HepG2 (cell line): Measurements from ENCODE around the gene TSPAN31. TPM values are rescaled to one million over a fixed set of nuclear protein-coding genes. Genes with fewer than 3 reads are reported as not detected.

ENCODE experiments used
- ATAC-seq: fragments of 200-7000 bp; cut with Tn5 transposase; 3 replicates; pipeline ENCODE4 v1.9.1; 2020; ENCODE audit warnings: mild to moderate bottlenecking, moderate library complexity
- BruUV-seq: library from RNA; stranded (reverse); fragments of 400-500 nt; replicated peaks from 2 replicates; lab custom pipeline; 2021; lab: Mats Ljungman, UMichigan
- CTCF ChIA-PET: fragments of 300-600 bp; formaldehyde crosslinking; extraction: SDS; loops from one replicate; lab custom pipeline; 2021; ENCODE audit warnings: low total read pairs, inconsistent platforms, low intra/inter-chr PET ratio; lab: Yijun Ruan, JAX
- POLR2A ChIA-PET: fragments of 350-600 bp; sonication (Branson Sonifier 250); formaldehyde crosslinking; loops from one replicate; lab custom pipeline; 2020; ENCODE audit warnings: antibody characterized with exemption, inconsistent platforms; lab: Yijun Ruan, JAX
- DNase-seq: peaks from one replicate; pipeline ENCODE4 v3.0.0-alpha.2; 2015; ENCODE audit warnings: low spot score
- FAIRE-seq: peaks from 3 replicates; lab custom pipeline; 2011; peaks lifted over from hg19 to GRCh38; lab: Jason Lieb, UNC
- H2AFZ ChIP-seq: one replicate; pipeline ENCODE4 v1.6.1; 2011; ENCODE audit warnings: low read length, inconsistent platforms
- H3K27ac ChIP-seq: fragments of 300-600 bp; 3 replicates; pipeline ENCODE4 v1.8.0; 2011; ENCODE audit warnings: mixed run types, mild to moderate bottlenecking, mixed read lengths, low read length, inconsistent platforms; ENCODE audit not compliant: insufficient read depth; ENCODE audit errors: extremely low read length
- H3K27me3 ChIP-seq, 2 experiments: fragments of 200-600 bp in 1 of 2; 2 replicates in 1 of 2; 3 replicates in 1 of 2; pipeline versions ENCODE4 v1.6.0 to v1.8.0; 2011; ENCODE audit warnings: low read length in 2 of 2, mild to moderate bottlenecking in 2 of 2, moderate library complexity in 2 of 2, inconsistent platforms in 1 of 2; ENCODE audit not compliant: insufficient read depth in 2 of 2, control insufficient read depth in 1 of 2
- H3K36me3 ChIP-seq, 2 experiments: fragments of 200-600 bp in 1 of 2; replicated peaks in 1 of 2; 2 replicates in 1 of 2; 3 replicates in 1 of 2; pipeline versions ENCODE4 v1.5.1 to v1.8.0; 2011; ENCODE audit warnings: low read length in 2 of 2, inconsistent platforms in 1 of 2; ENCODE audit not compliant: insufficient read depth in 2 of 2, control insufficient read depth in 1 of 2
- H3K4me1 ChIP-seq: 2 replicates; pipeline ENCODE4 v1.5.1; 2012; ENCODE audit warnings: low read length, inconsistent platforms; ENCODE audit not compliant: insufficient read depth
- H3K4me2 ChIP-seq: 2 replicates; pipeline ENCODE4 v1.6.0; 2011; ENCODE audit warnings: low read depth, low read length, inconsistent platforms
- H3K4me3 ChIP-seq, 3 experiments: fragments of 200-600 bp in 1 of 3; sonication (generic), shearing (Covaris generic) in 1 of 3; replicated peaks in 1 of 3; 2 replicates each; pipeline ENCODE4 v1.5.1; 2011 to 2016; ENCODE audit warnings: low read length in 3 of 3, inconsistent platforms in 2 of 3, low read depth in 2 of 3, mild to moderate bottlenecking in 2 of 3, control low read depth in 1 of 3, mixed read lengths in 1 of 3; ENCODE audit not compliant: insufficient read depth in 1 of 3
- H3K79me2 ChIP-seq: one replicate; pipeline ENCODE4 v1.6.1; 2011; ENCODE audit warnings: low read length, inconsistent platforms; ENCODE audit not compliant: insufficient read depth
- H3K9ac ChIP-seq: 2 replicates; pipeline ENCODE4 v1.6.0; 2011; ENCODE audit warnings: mild to moderate bottlenecking, low read depth, low read length, inconsistent platforms; ENCODE audit not compliant: insufficient read depth
- H3K9me3 ChIP-seq: 2 replicates; pipeline ENCODE4 v1.5.1; 2012; ENCODE audit warnings: mild to moderate bottlenecking, low read length
- H4K20me1 ChIP-seq: 2 replicates; pipeline ENCODE4 v1.6.0; 2011; ENCODE audit warnings: inconsistent platforms, mild to moderate bottlenecking, low read length, moderate library complexity; ENCODE audit not compliant: insufficient read depth
- ETV6 ChIP-seq: sonication (generic); formaldehyde crosslinking; conservative IDR thresholded peaks from 2 replicates; pipeline ENCODE4 v1.4.0; 2020; ENCODE audit warnings: missing genetic modification reagents
- HOXD1 ChIP-seq: sonication (generic); formaldehyde crosslinking; IDR thresholded peaks from 2 replicates; pipeline ENCODE4 v1.5.0; 2020; ENCODE audit warnings: missing genetic modification reagents
- NR2F1 ChIP-seq, 2 experiments: fragments of 450-650 bp in 1 of 2; formaldehyde crosslinking in 1 of 2; IDR thresholded peaks; 2 replicates each; pipeline versions ENCODE4 v1.5.0 to v1.6.1; 2016 to 2020; ENCODE audit warnings: mild to moderate bottlenecking in 1 of 2, missing compliant biosample characterization in 1 of 2, missing genetic modification reagents in 1 of 2, moderate library complexity in 1 of 2
- PCBP2 ChIP-seq: fragments of 200-400 bp; formaldehyde crosslinking; optimal IDR thresholded peaks from 2 replicates; pipeline ENCODE3; 2018; ENCODE audit warnings: low read length, low read depth; ENCODE audit not compliant: poor library complexity, severe bottlenecking
- PRPF4 ChIP-seq: fragments of 200-400 bp; formaldehyde crosslinking; IDR thresholded peaks from 2 replicates; pipeline ENCODE4 v1.6.1; 2016; ENCODE audit warnings: low read length, low read depth; ENCODE audit not compliant: poor library complexity, severe bottlenecking
- RXRB ChIP-seq: IDR thresholded peaks from 2 replicates; pipeline ENCODE4 v1.6.1; 2016; ENCODE audit warnings: borderline replicate concordance, missing genetic modification reagents, missing compliant biosample characterization
- ZNF512 ChIP-seq: sonication (generic); formaldehyde crosslinking; IDR thresholded peaks from 2 replicates; pipeline ENCODE4 v1.4.0; 2020; ENCODE audit warnings: mild to moderate bottlenecking, missing genetic modification reagents
- ZNF569 ChIP-seq: sonication (generic); formaldehyde crosslinking; IDR thresholded peaks from 2 replicates; pipeline ENCODE4 v1.5.0; 2020; ENCODE audit warnings: mild to moderate bottlenecking, missing genetic modification reagents, moderate library complexity, borderline replicate concordance
- ZNF619 ChIP-seq: sonication (generic); formaldehyde crosslinking; IDR thresholded peaks from 2 replicates; pipeline ENCODE4 v1.4.0; 2020; ENCODE audit warnings: mild to moderate bottlenecking, missing genetic modification reagents
- ZNF747 ChIP-seq: sonication (generic); formaldehyde crosslinking; IDR thresholded peaks from 2 replicates; pipeline ENCODE4 v1.8.1; 2023; ENCODE audit warnings: missing genetic modification reagents, mild to moderate bottlenecking, borderline replicate concordance
- ZNF839 ChIP-seq: sonication (generic); formaldehyde crosslinking; IDR thresholded peaks from 2 replicates; pipeline ENCODE4 v1.4.0; 2020; ENCODE audit warnings: missing genetic modification reagents, mild to moderate bottlenecking, borderline replicate concordance
- WGBS: methylation state at CpG from one replicate; pipeline ENCODE4 v1.1.6; 2017; ENCODE audit warnings: low lambda C conversion rate; 5-methylcytosine and 5-hydroxymethylcytosine counted together
- in situ Hi-C: cut with HindIII; loops from 2 replicates; pipeline ENCODE4 v1.10.0; 2017; ENCODE audit warnings: low pct_unique_long_range_greater_than_20kb; ENCODE audit not compliant: extremely low pct_ligation_motif_present
- intact Hi-C: fragments of 100-400 bp; cut with micrococcal nuclease; formaldehyde crosslinking; loops from one replicate; pipeline ENCODE4 v1.10.0; 2022; ENCODE audit not compliant: unreplicated experiment
- polyA plus RNA-seq, 8 experiments: library from polyadenylated mRNA; depleted of rRNA in 3 of 8; stranded (reverse) in 7 of 8; unstranded in 1 of 8; fragments of >200 nt; fragmentation: Illumina TruSeq in 4 of 8; extraction: Trizol in 4 of 8; gene quantifications; 2 replicates each; pipeline versions ENCODE4 v1.2.1 to v1.2.3, GENCODE V29; 2011 to 2016; ENCODE audit warnings: low read depth in 4 of 8, missing spikeins in 1 of 8, mixed read lengths in 1 of 8; ENCODE audit not compliant: insufficient read depth in 1 of 8
- total RNA-seq, 5 experiments: library from RNA; depleted of rRNA; stranded (reverse); fragments of >200 nt; fragmentation: Illumina TruSeq; extraction: Trizol; gene quantifications; 2 replicates each; pipeline ENCODE4 v1.2.3, GENCODE V29; 2016; ENCODE audit warnings: low read depth in 1 of 5
- TF ChIP-seq, protein P1 (sequence below): sonication (generic); formaldehyde crosslinking; IDR thresholded peaks from 2 replicates; pipeline ENCODE4 v1.4.0; 2020; ENCODE audit warnings: missing genetic modification reagents, borderline replicate concordance
- TF ChIP-seq, protein P2 (sequence below): sonication (generic); formaldehyde crosslinking; IDR thresholded peaks from 2 replicates; pipeline ENCODE4 v1.5.1; 2020; ENCODE audit warnings: mild to moderate bottlenecking, moderate library complexity, missing genetic modification reagents

Gene TSPAN31
- total and polyA plus RNA-seq, 2 of the 13 experiments (the other 11 are each of a cell fraction or from before 2014, with no cell fraction given): 10.4 to 24.6 TPM

DNA sequence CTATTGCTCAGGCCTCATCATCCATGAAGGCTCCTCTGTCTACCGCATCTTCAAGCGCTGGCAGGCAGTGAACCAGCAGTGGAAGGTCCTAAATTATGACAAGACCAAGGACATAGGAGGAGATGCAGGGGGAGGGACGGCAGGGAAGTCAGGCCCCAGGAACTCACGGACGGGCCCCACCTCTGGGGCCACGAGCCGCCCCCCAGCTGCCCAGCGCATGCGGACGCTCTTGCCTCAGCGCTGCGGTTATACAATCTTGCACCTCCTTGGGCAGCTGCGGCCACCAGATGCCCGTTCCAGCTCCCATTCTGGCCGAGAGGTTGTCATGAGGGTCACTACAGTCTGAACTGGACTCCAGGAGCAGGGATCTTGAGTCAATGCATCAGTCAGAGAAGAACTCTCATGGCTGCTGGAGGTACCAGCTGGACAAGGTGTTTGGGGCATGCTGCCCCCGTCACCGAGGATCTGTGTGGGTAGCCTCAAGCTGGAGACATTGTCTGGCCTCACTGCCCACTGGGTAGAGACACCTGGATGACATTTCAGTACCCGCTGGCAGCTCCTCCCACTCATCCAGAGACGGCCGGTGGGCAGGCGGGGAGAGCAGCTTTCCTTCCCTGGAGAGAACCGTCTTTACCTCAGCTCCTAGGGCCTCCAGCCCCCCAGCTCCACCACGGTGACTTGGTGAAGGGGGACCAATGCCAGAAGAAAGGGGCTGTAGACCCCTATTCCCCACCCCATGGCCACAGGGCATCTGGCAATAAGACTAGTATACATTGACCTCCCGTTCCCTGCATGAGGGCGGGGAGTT is 13.9 kb downstream of the TSPAN31 start:
- Histone ChIP-seq H3K9me3 (no peaks in the 10 kb centered on the region), H3K9ac (no peak overlapping the region), H3K36me3 (no peaks in the 10 kb centered on the region; a peak in 1 of 5 replicates), H3K79me2 (peaks cover 3% of the 10 kb centered on the region), H4K20me1 (0 out of 2 replicates have a peak, but pooled peaks cover 5% of the 10 kb centered on the region), H3K4me2 (no peak overlapping the region), H3K27me3 (no peaks in the 10 kb centered on the region), H3K27ac (no peak overlapping the region), H3K4me1 (peaks cover 28% of the 10 kb centered on the region), H3K4me3 (no peak overlapping the region), H2AFZ (no peak overlapping the region)
- DNase-seq: no peak
- FAIRE-seq: no peak
- POLR2A ChIA-PET: interaction anchor here (1.1 to 3.5 kb wide), 2 partner anchors 13 to 24 kb away, joined by 3 to 11 read pairs; partner anchors contain the start of genes EEF1AKMT3, METTL1 and TSFM
- intact Hi-C loops (no loop called here), in situ Hi-C loops (no loop called here)
- ATAC-seq: no peak
- no TSS peak for BruUV-seq
- 92% methylated on average over 12 of the region's 25 CpGs for WGBS
- CTCF ChIA-PET: interaction anchor here (2.3 kb wide), 1 partner anchor 147 kb away, joined by 10 read pairs; no protein-coding TSS in a partner anchor
- TF ChIP-seq ZNF747 (CRISPR knock-in tag) (no peak), PRPF4 (no peak), HOXD1 (CRISPR knock-in tag) (no peak), ETV6 (CRISPR knock-in tag) (no peak), PCBP2 (no peak), ZNF839 (CRISPR knock-in tag) (no peak), ZNF619 (no peak), ZNF512 (CRISPR knock-in tag) (no peak), NR2F1 (CRISPR knock-in tag; IDR thresholded peaks at IDR 0.05) (no peak), ZNF569 (no peak), RXRB (CRISPR knock-in tag) (no peak)
- TF ChIP-seq, protein P1, sequence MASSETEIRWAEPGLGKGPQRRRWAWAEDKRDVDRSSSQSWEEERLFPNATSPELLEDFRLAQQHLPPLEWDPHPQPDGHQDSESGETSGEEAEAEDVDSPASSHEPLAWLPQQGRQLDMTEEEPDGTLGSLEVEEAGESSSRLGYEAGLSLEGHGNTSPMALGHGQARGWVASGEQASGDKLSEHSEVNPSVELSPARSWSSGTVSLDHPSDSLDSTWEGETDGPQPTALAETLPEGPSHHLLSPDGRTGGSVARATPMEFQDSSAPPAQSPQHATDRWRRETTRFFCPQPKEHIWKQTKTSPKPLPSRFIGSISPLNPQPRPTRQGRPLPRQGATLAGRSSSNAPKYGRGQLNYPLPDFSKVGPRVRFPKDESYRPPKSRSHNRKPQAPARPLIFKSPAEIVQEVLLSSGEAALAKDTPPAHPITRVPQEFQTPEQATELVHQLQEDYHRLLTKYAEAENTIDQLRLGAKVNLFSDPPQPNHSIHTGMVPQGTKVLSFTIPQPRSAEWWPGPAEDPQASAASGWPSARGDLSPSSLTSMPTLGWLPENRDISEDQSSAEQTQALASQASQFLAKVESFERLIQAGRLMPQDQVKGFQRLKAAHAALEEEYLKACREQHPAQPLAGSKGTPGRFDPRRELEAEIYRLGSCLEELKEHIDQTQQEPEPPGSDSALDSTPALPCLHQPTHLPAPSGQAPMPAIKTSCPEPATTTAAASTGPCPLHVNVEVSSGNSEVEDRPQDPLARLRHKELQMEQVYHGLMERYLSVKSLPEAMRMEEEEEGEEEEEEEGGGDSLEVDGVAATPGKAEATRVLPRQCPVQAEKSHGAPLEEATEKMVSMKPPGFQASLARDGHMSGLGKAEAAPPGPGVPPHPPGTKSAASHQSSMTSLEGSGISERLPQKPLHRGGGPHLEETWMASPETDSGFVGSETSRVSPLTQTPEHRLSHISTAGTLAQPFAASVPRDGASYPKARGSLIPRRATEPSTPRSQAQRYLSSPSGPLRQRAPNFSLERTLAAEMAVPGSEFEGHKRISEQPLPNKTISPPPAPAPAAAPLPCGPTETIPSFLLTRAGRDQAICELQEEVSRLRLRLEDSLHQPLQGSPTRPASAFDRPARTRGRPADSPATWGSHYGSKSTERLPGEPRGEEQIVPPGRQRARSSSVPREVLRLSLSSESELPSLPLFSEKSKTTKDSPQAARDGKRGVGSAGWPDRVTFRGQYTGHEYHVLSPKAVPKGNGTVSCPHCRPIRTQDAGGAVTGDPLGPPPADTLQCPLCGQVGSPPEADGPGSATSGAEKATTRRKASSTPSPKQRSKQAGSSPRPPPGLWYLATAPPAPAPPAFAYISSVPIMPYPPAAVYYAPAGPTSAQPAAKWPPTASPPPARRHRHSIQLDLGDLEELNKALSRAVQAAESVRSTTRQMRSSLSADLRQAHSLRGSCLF (CRISPR knock-in tag): no peak
- TF ChIP-seq, protein P2, sequence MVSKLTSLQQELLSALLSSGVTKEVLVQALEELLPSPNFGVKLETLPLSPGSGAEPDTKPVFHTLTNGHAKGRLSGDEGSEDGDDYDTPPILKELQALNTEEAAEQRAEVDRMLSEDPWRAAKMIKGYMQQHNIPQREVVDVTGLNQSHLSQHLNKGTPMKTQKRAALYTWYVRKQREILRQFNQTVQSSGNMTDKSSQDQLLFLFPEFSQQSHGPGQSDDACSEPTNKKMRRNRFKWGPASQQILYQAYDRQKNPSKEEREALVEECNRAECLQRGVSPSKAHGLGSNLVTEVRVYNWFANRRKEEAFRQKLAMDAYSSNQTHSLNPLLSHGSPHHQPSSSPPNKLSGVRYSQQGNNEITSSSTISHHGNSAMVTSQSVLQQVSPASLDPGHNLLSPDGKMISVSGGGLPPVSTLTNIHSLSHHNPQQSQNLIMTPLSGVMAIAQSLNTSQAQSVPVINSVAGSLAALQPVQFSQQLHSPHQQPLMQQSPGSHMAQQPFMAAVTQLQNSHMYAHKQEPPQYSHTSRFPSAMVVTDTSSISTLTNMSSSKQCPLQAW (CRISPR knock-in tag): no peak
